OCI-LY7 (cell line): ENCODE data around the gene SIRT6. TPM values are rescaled to one million over a fixed set of nuclear protein-coding genes. Genes with fewer than 3 reads are reported as not detected.

ENCODE experiments used
- BruUV-seq: library from RNA; stranded (reverse); fragments of 400-500 nt; replicated peaks from 2 replicates; lab custom pipeline; 2021; lab: Mats Ljungman, UMichigan
- CTCF ChIA-PET: fragments of 300-600 bp; sonication (Branson Sonifier 250); formaldehyde crosslinking; loops from one replicate; lab custom pipeline; 2022; ENCODE audit warnings: antibody characterized with exemption; ENCODE audit not compliant: unreplicated experiment; lab: Charles Lee
- POLR2A ChIA-PET: fragments of 300-600 bp; sonication (Branson Sonifier 250); formaldehyde crosslinking; loops from one replicate; lab custom pipeline; 2022; ENCODE audit warnings: antibody characterized with exemption; lab: Charles Lee
- DNase-seq: peaks from one replicate; pipeline ENCODE4 v3.0.0-alpha.2; 2015; ENCODE audit warnings: low spot score
- H2AFZ ChIP-seq: fragments of 200-600 bp; sonication (generic), shearing (Covaris generic); 2 replicates; pipeline ENCODE4 v1.6.1; 2014; ENCODE audit warnings: mild to moderate bottlenecking, antibody characterized with exemption, low read length, moderate library complexity
- H3K27ac ChIP-seq: fragments of 200-600 bp; sonication (generic); 2 replicates; pipeline ENCODE4 v1.5.1; 2014; ENCODE audit warnings: mixed run types, low read depth, mild to moderate bottlenecking, moderate library complexity, low read length, inconsistent platforms; ENCODE audit not compliant: poor library complexity, severe bottlenecking
- H3K36me3 ChIP-seq: fragments of 200-600 bp; sonication (generic); 2 replicates; pipeline ENCODE4 v1.6.1; 2014; ENCODE audit warnings: mild to moderate bottlenecking, antibody characterized with exemption, low read length, moderate library complexity, mixed read lengths; ENCODE audit not compliant: insufficient read depth
- H3K4me1 ChIP-seq: fragments of 200-600 bp; sonication (generic); 2 replicates; pipeline ENCODE4 v1.5.1; 2014; ENCODE audit warnings: mild to moderate bottlenecking, low read length; ENCODE audit not compliant: insufficient read depth, poor library complexity, severe bottlenecking
- H3K4me2 ChIP-seq: fragments of 200-600 bp; sonication (generic); 2 replicates; pipeline ENCODE4 v1.6.1; 2014; ENCODE audit warnings: mild to moderate bottlenecking, low read length
- H3K4me3 ChIP-seq: fragments of 200-600 bp; sonication (generic); 2 replicates; pipeline ENCODE4 v1.5.1; 2014; ENCODE audit warnings: mild to moderate bottlenecking, low read depth, low read length; ENCODE audit not compliant: poor library complexity, severe bottlenecking
- H3K79me2 ChIP-seq: fragments of 200-600 bp; sonication (generic); 2 replicates; pipeline ENCODE4 v1.6.1; 2016; ENCODE audit warnings: low read depth, mild to moderate bottlenecking, low read length, moderate library complexity, mixed read lengths; ENCODE audit not compliant: insufficient read depth
- H3K9me2 ChIP-seq: fragments of 200-600 bp; sonication (generic); 2 replicates; pipeline ENCODE4 v1.6.1; 2016; ENCODE audit warnings: mild to moderate bottlenecking, low read length, mixed read lengths; ENCODE audit not compliant: insufficient read depth
- H3K9me3 ChIP-seq: fragments of 200-600 bp; sonication (generic); 2 replicates; pipeline ENCODE4 v1.6.1; 2014; ENCODE audit warnings: mild to moderate bottlenecking, mixed run types, low read length, mixed read lengths
- H4K20me1 ChIP-seq: fragments of 200-600 bp; sonication (generic); 2 replicates; pipeline ENCODE4 v1.6.1; 2014; ENCODE audit warnings: mild to moderate bottlenecking, antibody characterized with exemption, low read length, moderate library complexity, mixed read lengths; ENCODE audit not compliant: insufficient read depth
- EZH2phosphoT487 ChIP-seq: fragments of 200-600 bp; sonication (generic); IDR thresholded peaks from 2 replicates; pipeline ENCODE4 v1.6.1; 2018; ENCODE audit warnings: low read depth, borderline replicate concordance, mild to moderate bottlenecking, mixed run types, antibody characterized with exemption, low read length, moderate library complexity, mixed read lengths
- intact Hi-C: fragments of 100-400 bp; cut with micrococcal nuclease; formaldehyde crosslinking; loops from one replicate; pipeline ENCODE4 v1.10.0; 2022; ENCODE audit not compliant: unreplicated experiment
- total RNA-seq, 2 experiments: library from RNA; depleted of rRNA in 1 of 2; stranded (reverse); fragments of >200 nt in 1 of 2; shearing (Covaris generic) in 1 of 2; gene quantifications; 2 replicates each; pipeline ENCODE4 v1.2.3, GENCODE V29; 2014 to 2022
- TF ChIP-seq, protein P1 (sequence below): fragments of 200-600 bp; sonication (generic); conservative IDR thresholded peaks from 2 replicates; pipeline ENCODE4 v1.5.1; 2014; ENCODE audit warnings: mild to moderate bottlenecking, antibody characterized with exemption, low read length, moderate library complexity, mixed read lengths

The SIRT6 gene
- total RNA-seq, 2 experiments from 2014 or later = 31.7 to 46.2 TPM

DNA sequence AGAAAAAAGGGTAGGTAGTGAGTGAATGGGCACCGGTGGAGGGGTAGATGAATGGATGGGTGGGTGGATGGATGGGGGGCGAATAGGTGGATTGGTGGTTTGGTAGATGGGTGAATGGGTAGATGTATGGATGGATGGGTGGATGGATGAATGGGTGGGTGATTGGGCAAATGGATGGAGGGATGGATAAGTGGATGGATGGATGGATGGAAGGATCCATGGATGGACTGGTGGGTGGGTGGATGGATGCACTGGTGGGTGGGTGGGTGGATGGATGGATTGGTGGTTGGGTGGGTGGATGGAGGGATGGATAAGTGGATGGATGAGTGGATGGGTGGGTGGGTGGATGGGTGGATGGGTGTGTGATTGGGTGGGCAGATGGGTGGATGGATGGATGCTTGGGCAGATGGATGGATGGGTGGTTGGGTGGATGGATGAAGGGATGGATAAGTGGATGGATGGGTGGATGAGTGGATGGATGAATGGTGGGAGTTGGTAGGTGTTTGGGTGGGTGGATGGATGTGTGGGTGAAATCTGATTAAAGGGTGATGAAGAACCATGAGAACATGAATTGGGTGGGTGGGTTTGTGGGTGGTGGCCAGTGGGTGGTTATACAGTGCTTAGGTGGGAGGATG, 2.5 kb upstream of the SIRT6 start:
- Histone ChIP-seq H3K27ac (no peak overlapping the region), H3K79me2 (peaks cover 14% of the 10 kb centered on the region; the same call in 1 of the 2 replicates), H2AFZ (no peak overlapping the region), H4K20me1 (no peaks in the 10 kb centered on the region), H3K36me3 (peaks cover 6% of the 10 kb centered on the region; the same call in 1 of the 2 replicates), H3K9me3 (no peaks in the 10 kb centered on the region), H3K4me1 (peaks cover 25% of the 10 kb centered on the region), H3K4me2 (no peak overlapping the region), H3K4me3 (no peak overlapping the region), H3K9me2 (no peaks in the 10 kb centered on the region)
- TF ChIP-seq, protein P1, sequence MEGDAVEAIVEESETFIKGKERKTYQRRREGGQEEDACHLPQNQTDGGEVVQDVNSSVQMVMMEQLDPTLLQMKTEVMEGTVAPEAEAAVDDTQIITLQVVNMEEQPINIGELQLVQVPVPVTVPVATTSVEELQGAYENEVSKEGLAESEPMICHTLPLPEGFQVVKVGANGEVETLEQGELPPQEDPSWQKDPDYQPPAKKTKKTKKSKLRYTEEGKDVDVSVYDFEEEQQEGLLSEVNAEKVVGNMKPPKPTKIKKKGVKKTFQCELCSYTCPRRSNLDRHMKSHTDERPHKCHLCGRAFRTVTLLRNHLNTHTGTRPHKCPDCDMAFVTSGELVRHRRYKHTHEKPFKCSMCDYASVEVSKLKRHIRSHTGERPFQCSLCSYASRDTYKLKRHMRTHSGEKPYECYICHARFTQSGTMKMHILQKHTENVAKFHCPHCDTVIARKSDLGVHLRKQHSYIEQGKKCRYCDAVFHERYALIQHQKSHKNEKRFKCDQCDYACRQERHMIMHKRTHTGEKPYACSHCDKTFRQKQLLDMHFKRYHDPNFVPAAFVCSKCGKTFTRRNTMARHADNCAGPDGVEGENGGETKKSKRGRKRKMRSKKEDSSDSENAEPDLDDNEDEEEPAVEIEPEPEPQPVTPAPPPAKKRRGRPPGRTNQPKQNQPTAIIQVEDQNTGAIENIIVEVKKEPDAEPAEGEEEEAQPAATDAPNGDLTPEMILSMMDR = no peak
- no peak for TF ChIP-seq EZH2phosphoT487
- ChIA-PET CTCF (no interaction called here), POLR2A (no interaction called here)
- no peak for DNase-seq
- intact Hi-C loops = loop anchor here (5.0 kb wide), 1 partner anchor 123 kb away; no protein-coding TSS in a partner anchor
- no TSS peak for BruUV-seq

DNA sequence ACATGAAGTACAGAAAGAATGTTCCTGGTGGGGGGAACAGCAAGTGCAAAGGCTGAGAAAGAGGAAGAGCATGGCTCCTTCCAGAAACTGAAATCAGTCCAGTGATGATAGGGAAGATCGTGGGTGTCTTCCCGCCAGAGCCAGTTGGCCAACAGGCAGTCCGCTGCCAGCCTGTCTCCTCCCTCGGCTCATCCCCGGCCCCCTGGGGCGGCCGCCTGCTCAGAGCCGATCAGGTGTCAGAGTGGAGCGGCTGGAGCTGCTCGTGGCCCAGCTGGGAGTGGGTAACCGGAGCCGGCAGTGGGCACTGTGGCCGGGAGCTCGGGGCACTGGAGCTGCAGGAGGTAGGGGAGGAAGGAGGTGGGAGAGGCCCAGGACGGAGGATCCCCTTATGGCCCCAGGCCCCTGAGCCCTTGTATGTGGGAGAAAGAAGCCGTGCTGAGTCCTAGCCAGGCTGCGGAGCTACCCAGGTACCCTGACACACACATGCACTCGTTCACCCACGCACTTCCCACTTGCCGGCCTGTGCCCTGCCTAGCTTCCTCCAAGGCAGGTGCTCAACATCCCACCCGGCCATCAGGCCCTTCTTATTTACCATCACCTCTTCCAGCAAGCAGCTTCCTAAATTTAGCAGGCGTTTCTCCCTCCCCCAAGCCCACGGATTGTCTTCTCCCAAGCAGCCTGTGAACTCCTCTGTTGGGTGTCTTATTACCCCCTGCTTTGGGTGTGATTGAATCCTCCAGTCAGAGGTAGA, 1.8 kb upstream of the SIRT6 start:
- no peaks in the 10 kb centered on the region for H4K20me1 ChIP-seq
- intact Hi-C loops = loop anchor here (2.0 to 5.0 kb wide), 3 partner anchors 63 to 197 kb away; partner anchors contain the start of gene YJU2
- no peaks in the 10 kb centered on the region for H3K9me2 ChIP-seq
- no peaks in the 10 kb centered on the region for H3K9me3 ChIP-seq
- no peak overlapping the region for H3K4me3 ChIP-seq
- H3K36me3 ChIP-seq = peaks cover 12% of the 10 kb centered on the region; the same call in 1 of the 2 replicates
- ChIA-PET CTCF (no interaction called here), POLR2A (no interaction called here)
- DNase-seq = no peak
- TF ChIP-seq EZH2phosphoT487 = no peak
- TF ChIP-seq, protein P1 = no peak
- no peak overlapping the region for H3K4me2 ChIP-seq
- BruUV-seq = no TSS peak
- H3K27ac ChIP-seq = no peak overlapping the region
- no peak overlapping the region for H2AFZ ChIP-seq
- peaks cover 14% of the 10 kb centered on the region; the same call in 1 of the 2 replicates for H3K79me2 ChIP-seq
- H3K4me1 ChIP-seq = peaks cover 25% of the 10 kb centered on the region
